AG10803 (cell line): ENCODE measurements around the gene DMWD.

Source experiments
- DNase-seq: peaks from one replicate; pipeline ENCODE4 v3.0.0; 2010; ENCODE audit warnings: low read depth
- H3K4me3 ChIP-seq: 2 replicates; pipeline ENCODE4 v1.5.1; 2011; ENCODE audit warnings: mild to moderate bottlenecking, low read length, control low read depth
- CTCF ChIP-seq: conservative IDR thresholded peaks from 2 replicates; pipeline ENCODE4 v1.5.1; 2011; ENCODE audit warnings: mild to moderate bottlenecking, low read length, control low read depth, inconsistent platforms

DMWD gene

GRCh38 chr19:45782162-45782691, 10.4 kb downstream of the DMWD start, which contains the start of gene DMPK:
Gene DMPK (minus strand): TSS chr19:45782490. CDS start chr19:45782352, 138 bp downstream.
- H3K4me3 ChIP-seq: peak within 1 kb of the TSS; percentile 77
- no peak for DNase-seq
- TF ChIP-seq CTCF: no peak

- DNase-seq: no peak
- TF ChIP-seq CTCF: no peak
Measured at GRCh38 chr19:45781214-45782161, 11.2 kb downstream of the DMWD start.

GRCh38 chr19:45780448-45781213, 12.0 kb downstream of the DMWD start:
- DNase-seq: no peak
- peak overlapping the region; percentile 77 for H3K4me3 ChIP-seq
- no peak for TF ChIP-seq CTCF

More at GRCh38 chr19:45781214-45782161, 11.2 kb downstream of the DMWD start:
- H3K4me3 ChIP-seq: peak overlapping the region; percentile 77

- H3K4me3 ChIP-seq: peak overlapping the region; percentile 77
- DNase-seq: no peak
- no peak for TF ChIP-seq CTCF
Measured at GRCh38 chr19:45780146-45780447, 12.5 kb downstream of the DMWD start.

- peak; percentile 47 for DNase-seq
- peak; percentile 35 for TF ChIP-seq CTCF
- H3K4me3 ChIP-seq: peak overlapping the region; percentile 77
Measured at GRCh38 chr19:45779231-45780145, 13.2 kb downstream of the DMWD start.

- H3K4me3 ChIP-seq: no peak overlapping the region
- TF ChIP-seq CTCF: no peak
Measured at GRCh38 chr19:45778010-45778661, 14.5 kb downstream of the DMWD start.

More at GRCh38 chr19:45778010-45778661, 14.5 kb downstream of the DMWD start:
- no peak for DNase-seq
